SK-N-SH treated with all-trans-retinoic acid at 6 μM for 48 hours (cell line): ENCODE measurements around the gene KCNG2.

Experiments
- ATAC-seq: fragments of 200-7000 bp; cut with Tn5 transposase; 3 replicates; pipeline ENCODE4 v1.9.1; 2020; ENCODE audit warnings: mild to moderate bottlenecking, moderate library complexity
- ARNTL ChIP-seq: fragments of 450-650 bp; formaldehyde crosslinking; IDR thresholded peaks from 2 replicates; pipeline ENCODE4 v1.5.0; 2020; ENCODE audit warnings: low read depth, mild to moderate bottlenecking, moderate library complexity, borderline replicate concordance
- BACH2 ChIP-seq: fragments of 250-450 bp; sonication (Bioruptor Pico); IDR thresholded peaks from 2 replicates; pipeline ENCODE4 v1.9.0; 2021; ENCODE audit warnings: mild to moderate bottlenecking, borderline replicate concordance
- CSDC2 ChIP-seq: fragments of 250-450 bp; sonication (Bioruptor Pico); IDR thresholded peaks from 2 replicates; pipeline ENCODE4 v1.5.0; 2020; ENCODE audit warnings: mild to moderate bottlenecking, moderate library complexity
- ESRRG ChIP-seq: fragments of 250-450 bp; sonication (Bioruptor Pico); IDR thresholded peaks from 2 replicates; pipeline ENCODE4 v1.6.1; 2021; ENCODE audit warnings: mild to moderate bottlenecking
- GLIS3 ChIP-seq: fragments of 250-450 bp; sonication (Bioruptor Pico); IDR thresholded peaks from 2 replicates; pipeline ENCODE4 v1.5.0; 2020; ENCODE audit warnings: mild to moderate bottlenecking, moderate library complexity
- ISL1 ChIP-seq: fragments of 250-450 bp; sonication (Bioruptor Pico); IDR thresholded peaks from 2 replicates; pipeline ENCODE4 v2.1.2; 2022; ENCODE audit warnings: mild to moderate bottlenecking, moderate library complexity
- OSR1 ChIP-seq: fragments of 250-450 bp; sonication (Bioruptor Pico); IDR thresholded peaks from 2 replicates; pipeline ENCODE4 v1.8.0; 2022; ENCODE audit warnings: moderate library complexity, mild to moderate bottlenecking, inconsistent platforms
- PATZ1 ChIP-seq: fragments of 250-450 bp; sonication (Bioruptor Pico); IDR thresholded peaks from 2 replicates; pipeline ENCODE4 v1.8.0; 2020; ENCODE audit warnings: mild to moderate bottlenecking, moderate library complexity, borderline replicate concordance
- PPARA ChIP-seq: fragments of 250-450 bp; sonication (Bioruptor Pico); IDR thresholded peaks from 2 replicates; pipeline ENCODE4 v1.5.0; 2020; ENCODE audit warnings: mild to moderate bottlenecking, borderline replicate concordance
- RARB ChIP-seq: fragments of 250-450 bp; sonication (Bioruptor Pico); IDR thresholded peaks from 2 replicates; pipeline ENCODE4 v1.8.0; 2021; ENCODE audit warnings: mild to moderate bottlenecking, moderate library complexity
- SNAI2 ChIP-seq: fragments of 250-450 bp; sonication (Bioruptor Pico); IDR thresholded peaks from 2 replicates; pipeline ENCODE4 v1.5.0; 2020; ENCODE audit warnings: mild to moderate bottlenecking, moderate library complexity
- TCF4 ChIP-seq: fragments of 250-450 bp; sonication (Bioruptor Pico); IDR thresholded peaks from 2 replicates; pipeline ENCODE4 v1.8.0; 2021; ENCODE audit warnings: mild to moderate bottlenecking, moderate library complexity, borderline replicate concordance
- TOX ChIP-seq: fragments of 250-450 bp; sonication (Bioruptor Pico); IDR thresholded peaks from 2 replicates; pipeline ENCODE4 v1.8.0; 2021; ENCODE audit warnings: mild to moderate bottlenecking, moderate library complexity, borderline replicate concordance
- ZC3H10 ChIP-seq: fragments of 250-450 bp; sonication (Bioruptor Pico); IDR thresholded peaks from 2 replicates; pipeline ENCODE4 v1.5.1; 2021; ENCODE audit warnings: mild to moderate bottlenecking, moderate library complexity
- ZFP3 ChIP-seq: fragments of 250-450 bp; sonication (Bioruptor Pico); IDR thresholded peaks from 2 replicates; pipeline ENCODE4 v1.5.0; 2020; ENCODE audit warnings: mild to moderate bottlenecking, moderate library complexity
- ZFP30 ChIP-seq: fragments of 450-650 bp; formaldehyde crosslinking; IDR thresholded peaks from 2 replicates; pipeline ENCODE4 v1.5.0; 2022; ENCODE audit warnings: mild to moderate bottlenecking, moderate library complexity
- ZNF565 ChIP-seq: fragments of 450-650 bp; formaldehyde crosslinking; conservative IDR thresholded peaks from 2 replicates; pipeline ENCODE4 v1.5.0; 2020; ENCODE audit warnings: low read depth, mild to moderate bottlenecking, moderate library complexity
- ZNF70 ChIP-seq: fragments of 450-650 bp; formaldehyde crosslinking; IDR thresholded peaks from 2 replicates; pipeline ENCODE4 v1.5.0; 2020; ENCODE audit warnings: mild to moderate bottlenecking, moderate library complexity
- ZNF8 ChIP-seq: fragments of 450-650 bp; formaldehyde crosslinking; IDR thresholded peaks from 2 replicates; pipeline ENCODE4 v1.5.0; 2020; ENCODE audit warnings: mild to moderate bottlenecking, moderate library complexity
- TF ChIP-seq, protein P1 (sequence below): fragments of 250-450 bp; sonication (Bioruptor Pico); IDR thresholded peaks from 2 replicates; pipeline ENCODE4 v1.5.1; 2020; ENCODE audit warnings: low read depth, mild to moderate bottlenecking, moderate library complexity
- TF ChIP-seq, protein P2 (sequence below): fragments of 250-450 bp; sonication (Bioruptor Pico); IDR thresholded peaks from 2 replicates; pipeline ENCODE4 v1.5.1; 2021; ENCODE audit warnings: mild to moderate bottlenecking, moderate library complexity
- TF ChIP-seq, protein P3 (sequence below): fragments of 250-450 bp; sonication (Bioruptor Pico); IDR thresholded peaks from 2 replicates; pipeline ENCODE4 v1.8.0; 2021; ENCODE audit warnings: low read depth, mild to moderate bottlenecking, moderate library complexity, borderline replicate concordance
- TF ChIP-seq, protein P4 (sequence below): fragments of 250-450 bp; sonication (Bioruptor Pico); IDR thresholded peaks from 2 replicates; pipeline ENCODE4 v1.5.0; 2020; ENCODE audit warnings: mild to moderate bottlenecking, moderate library complexity

Gene KCNG2

GRCh38 chr18:79903787-79904356 lies 106.1 kb downstream of the KCNG2 start:
- TF ChIP-seq PATZ1 (no peak), ZFP3 (CRISPR knock-in tag) (no peak), ZNF8 (CRISPR knock-in tag) (no peak), ARNTL (no peak), GLIS3 (CRISPR knock-in tag) (no peak), ZNF565 (no peak), PPARA (no peak), ZFP30 (CRISPR knock-in tag) (no peak), RARB (CRISPR knock-in tag) (no peak), ESRRG (no peak), ZC3H10 (CRISPR knock-in tag) (no peak), TOX (no peak), TCF4 (no peak), SNAI2 (CRISPR knock-in tag) (no peak), CSDC2 (CRISPR knock-in tag) (no peak), ISL1 (no peak)
- TF ChIP-seq, protein P1, sequence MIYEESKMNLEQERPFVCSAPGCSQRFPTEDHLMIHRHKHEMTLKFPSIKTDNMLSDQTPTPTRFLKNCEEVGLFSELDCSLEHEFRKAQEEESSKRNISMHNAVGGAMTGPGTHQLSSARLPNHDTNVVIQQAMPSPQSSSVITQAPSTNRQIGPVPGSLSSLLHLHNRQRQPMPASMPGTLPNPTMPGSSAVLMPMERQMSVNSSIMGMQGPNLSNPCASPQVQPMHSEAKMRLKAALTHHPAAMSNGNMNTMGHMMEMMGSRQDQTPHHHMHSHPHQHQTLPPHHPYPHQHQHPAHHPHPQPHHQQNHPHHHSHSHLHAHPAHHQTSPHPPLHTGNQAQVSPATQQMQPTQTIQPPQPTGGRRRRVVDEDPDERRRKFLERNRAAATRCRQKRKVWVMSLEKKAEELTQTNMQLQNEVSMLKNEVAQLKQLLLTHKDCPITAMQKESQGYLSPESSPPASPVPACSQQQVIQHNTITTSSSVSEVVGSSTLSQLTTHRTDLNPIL (CRISPR knock-in tag): no peak
- TF ChIP-seq, protein P2, sequence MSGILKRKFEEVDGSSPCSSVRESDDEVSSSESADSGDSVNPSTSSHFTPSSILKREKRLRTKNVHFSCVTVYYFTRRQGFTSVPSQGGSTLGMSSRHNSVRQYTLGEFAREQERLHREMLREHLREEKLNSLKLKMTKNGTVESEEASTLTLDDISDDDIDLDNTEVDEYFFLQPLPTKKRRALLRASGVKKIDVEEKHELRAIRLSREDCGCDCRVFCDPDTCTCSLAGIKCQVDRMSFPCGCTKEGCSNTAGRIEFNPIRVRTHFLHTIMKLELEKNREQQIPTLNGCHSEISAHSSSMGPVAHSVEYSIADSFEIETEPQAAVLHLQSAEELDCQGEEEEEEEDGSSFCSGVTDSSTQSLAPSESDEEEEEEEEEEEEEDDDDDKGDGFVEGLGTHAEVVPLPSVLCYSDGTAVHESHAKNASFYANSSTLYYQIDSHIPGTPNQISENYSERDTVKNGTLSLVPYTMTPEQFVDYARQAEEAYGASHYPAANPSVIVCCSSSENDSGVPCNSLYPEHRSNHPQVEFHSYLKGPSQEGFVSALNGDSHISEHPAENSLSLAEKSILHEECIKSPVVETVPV (CRISPR knock-in tag): no peak
- TF ChIP-seq, protein P3, sequence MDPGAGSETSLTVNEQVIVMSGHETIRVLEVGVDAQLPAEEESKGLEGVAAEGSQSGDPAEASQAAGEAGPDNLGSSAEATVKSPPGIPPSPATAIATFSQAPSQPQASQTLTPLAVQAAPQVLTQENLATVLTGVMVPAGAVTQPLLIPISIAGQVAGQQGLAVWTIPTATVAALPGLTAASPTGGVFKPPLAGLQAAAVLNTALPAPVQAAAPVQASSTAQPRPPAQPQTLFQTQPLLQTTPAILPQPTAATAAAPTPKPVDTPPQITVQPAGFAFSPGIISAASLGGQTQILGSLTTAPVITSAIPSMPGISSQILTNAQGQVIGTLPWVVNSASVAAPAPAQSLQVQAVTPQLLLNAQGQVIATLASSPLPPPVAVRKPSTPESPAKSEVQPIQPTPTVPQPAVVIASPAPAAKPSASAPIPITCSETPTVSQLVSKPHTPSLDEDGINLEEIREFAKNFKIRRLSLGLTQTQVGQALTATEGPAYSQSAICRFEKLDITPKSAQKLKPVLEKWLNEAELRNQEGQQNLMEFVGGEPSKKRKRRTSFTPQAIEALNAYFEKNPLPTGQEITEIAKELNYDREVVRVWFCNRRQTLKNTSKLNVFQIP (CRISPR knock-in tag): no peak
- no peak for ATAC-seq

GRCh38 chr18:79904357-79905147 lies 106.8 kb downstream of the KCNG2 start:
- TF ChIP-seq, protein P4, sequence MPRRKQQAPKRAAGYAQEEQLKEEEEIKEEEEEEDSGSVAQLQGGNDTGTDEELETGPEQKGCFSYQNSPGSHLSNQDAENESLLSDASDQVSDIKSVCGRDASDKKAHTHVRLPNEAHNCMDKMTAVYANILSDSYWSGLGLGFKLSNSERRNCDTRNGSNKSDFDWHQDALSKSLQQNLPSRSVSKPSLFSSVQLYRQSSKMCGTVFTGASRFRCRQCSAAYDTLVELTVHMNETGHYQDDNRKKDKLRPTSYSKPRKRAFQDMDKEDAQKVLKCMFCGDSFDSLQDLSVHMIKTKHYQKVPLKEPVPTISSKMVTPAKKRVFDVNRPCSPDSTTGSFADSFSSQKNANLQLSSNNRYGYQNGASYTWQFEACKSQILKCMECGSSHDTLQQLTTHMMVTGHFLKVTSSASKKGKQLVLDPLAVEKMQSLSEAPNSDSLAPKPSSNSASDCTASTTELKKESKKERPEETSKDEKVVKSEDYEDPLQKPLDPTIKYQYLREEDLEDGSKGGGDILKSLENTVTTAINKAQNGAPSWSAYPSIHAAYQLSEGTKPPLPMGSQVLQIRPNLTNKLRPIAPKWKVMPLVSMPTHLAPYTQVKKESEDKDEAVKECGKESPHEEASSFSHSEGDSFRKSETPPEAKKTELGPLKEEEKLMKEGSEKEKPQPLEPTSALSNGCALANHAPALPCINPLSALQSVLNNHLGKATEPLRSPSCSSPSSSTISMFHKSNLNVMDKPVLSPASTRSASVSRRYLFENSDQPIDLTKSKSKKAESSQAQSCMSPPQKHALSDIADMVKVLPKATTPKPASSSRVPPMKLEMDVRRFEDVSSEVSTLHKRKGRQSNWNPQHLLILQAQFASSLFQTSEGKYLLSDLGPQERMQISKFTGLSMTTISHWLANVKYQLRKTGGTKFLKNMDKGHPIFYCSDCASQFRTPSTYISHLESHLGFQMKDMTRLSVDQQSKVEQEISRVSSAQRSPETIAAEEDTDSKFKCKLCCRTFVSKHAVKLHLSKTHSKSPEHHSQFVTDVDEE (CRISPR knock-in tag): no peak
- no peak for TF ChIP-seq GLIS3 (CRISPR knock-in tag)
- TF ChIP-seq PATZ1: no peak
- no peak for TF ChIP-seq ZNF565
- no peak for TF ChIP-seq ISL1
- TF ChIP-seq ZNF70 (CRISPR knock-in tag): no peak
- TF ChIP-seq ZC3H10 (CRISPR knock-in tag): no peak
- no peak for TF ChIP-seq CSDC2 (CRISPR knock-in tag)
- TF ChIP-seq, protein P1 (CRISPR knock-in tag): no peak
- TF ChIP-seq, protein P2 (CRISPR knock-in tag): no peak
- TF ChIP-seq ZFP30 (CRISPR knock-in tag): no peak
- TF ChIP-seq OSR1 (CRISPR knock-in tag): no peak
- no peak for TF ChIP-seq PPARA
- TF ChIP-seq BACH2 (CRISPR knock-in tag): no peak
- no peak for ATAC-seq
